ENCODE results near the gene ARHGAP40.

The ARHGAP40 gene

GRCh38 chr20:38599410-38599882 is 2.2 kb upstream of the ARHGAP40 start:
- no peak for DNase-seq (ENCODE audit: low read depth)
- no peak overlapping the region for H3K4me3 ChIP-seq (ENCODE audit: low read depth, low read length)
- no peak for TF ChIP-seq CTCF (IDR thresholded peaks at IDR 0.05; ENCODE audit: insufficient read depth, low read depth, low read length, missing control alignments)

GRCh38 chr20:38600057-38600456 is 1.6 kb upstream of the ARHGAP40 start:
- no peak for TF ChIP-seq CTCF (IDR thresholded peaks at IDR 0.05; ENCODE audit: insufficient read depth, low read depth, low read length, missing control alignments)
- no peak overlapping the region for H3K4me3 ChIP-seq (ENCODE audit: low read depth, low read length)
- no peak for DNase-seq (ENCODE audit: low read depth)

GRCh38 chr20:38602185-38602581 is 574 bp downstream of the ARHGAP40 start:
- H3K4me3 ChIP-seq (ENCODE audit: low read depth, low read length) = no peak overlapping the region
- TF ChIP-seq CTCF (IDR thresholded peaks at IDR 0.05; ENCODE audit: insufficient read depth, low read depth, low read length, missing control alignments) = no peak
- no peak for DNase-seq (ENCODE audit: low read depth)

GRCh38 chr20:38603286-38603685 is 1.7 kb downstream of the ARHGAP40 start:
- no peak overlapping the region for H3K4me3 ChIP-seq (ENCODE audit: low read depth, low read length)
- no peak for DNase-seq (ENCODE audit: low read depth)
- TF ChIP-seq CTCF (IDR thresholded peaks at IDR 0.05; ENCODE audit: insufficient read depth, low read depth, low read length, missing control alignments) = no peak

GRCh38 chr20:38604873-38605303 is 3.3 kb downstream of the ARHGAP40 start:
- no peak overlapping the region for H3K4me3 ChIP-seq (ENCODE audit: low read depth, low read length)
- no peak for DNase-seq (ENCODE audit: low read depth)
- no peak for TF ChIP-seq CTCF (IDR thresholded peaks at IDR 0.05; ENCODE audit: insufficient read depth, low read depth, low read length, missing control alignments)

- DNase-seq (ENCODE audit: low read depth) = no peak
- no peak overlapping the region for H3K4me3 ChIP-seq (ENCODE audit: low read depth, low read length)
- no peak for TF ChIP-seq CTCF (IDR thresholded peaks at IDR 0.05; ENCODE audit: insufficient read depth, low read depth, low read length, missing control alignments)
These were observed 5.7 kb downstream of the ARHGAP40 start for GRCh38 chr20:38607351-38607750.

GRCh38 chr20:38608188-38608587 is 6.6 kb downstream of the ARHGAP40 start:
- no peak for DNase-seq (ENCODE audit: low read depth)
- TF ChIP-seq CTCF (IDR thresholded peaks at IDR 0.05; ENCODE audit: insufficient read depth, low read depth, low read length, missing control alignments) = no peak
- no peak overlapping the region for H3K4me3 ChIP-seq (ENCODE audit: low read depth, low read length)
